Neural crest cell (in vitro differentiated cells): ENCODE measurements around the gene PTCD2. TPM values are rescaled to one million over a fixed set of nuclear protein-coding genes. Genes with fewer than 3 reads are reported as not detected.
"Not testable (repeated sequence)": the region's sequence is repeated elsewhere in the genome, so short reads cannot be mapped to it uniquely, and the experiment has no call there.

Source experiments
- DNase-seq: peaks from one replicate; pipeline ENCODE4 v3.0.0; 2021; ENCODE audit warnings: low read depth, mixed read lengths, low spot score
- H3K27ac Mint-ChIP-seq: one replicate; pipeline ENCODE4 v1.8.0; 2021; ENCODE audit warnings: mild to moderate bottlenecking, mixed read lengths; ENCODE audit not compliant: unreplicated experiment
- H3K27me3 Mint-ChIP-seq: 2 replicates; pipeline ENCODE4 v1.8.0; 2021; ENCODE audit warnings: low read depth, mild to moderate bottlenecking, mixed read lengths
- H3K36me3 Mint-ChIP-seq: 2 replicates; pipeline ENCODE4 v1.8.0; 2021; ENCODE audit warnings: low read depth, mild to moderate bottlenecking, mixed read lengths
- H3K4me1 Mint-ChIP-seq: 2 replicates; pipeline ENCODE4 v1.8.0; 2021; ENCODE audit warnings: mixed read lengths
- H3K4me3 Mint-ChIP-seq: one replicate; pipeline ENCODE4 v1.8.0; 2021; ENCODE audit warnings: mild to moderate bottlenecking, mixed read lengths
- H3K9me3 Mint-ChIP-seq: 2 replicates; pipeline ENCODE4 v1.8.0; 2021; ENCODE audit warnings: mixed read lengths
- CTCF ChIP-seq: fragments of 200-600 bp; sonication (generic); conservative IDR thresholded peaks from 2 replicates; pipeline ENCODE4 v1.5.0; 2021; ENCODE audit warnings: antibody characterized with exemption, mild to moderate bottlenecking
- total RNA-seq: library from RNA; stranded (reverse); gene quantifications from 2 replicates; pipeline ENCODE4 v1.2.1, GENCODE V29; 2021

PTCD2 gene
- total RNA-seq, 1 donor from 2014 or later = 13.6 TPM

- Mint-ChIP-seq H3K36me3 (peaks cover 6% of the 10 kb centered on the region), H3K9me3 (no peaks in the 10 kb centered on the region), H3K4me1 (peaks cover 13% of the 10 kb centered on the region), H3K27me3 (no peaks in the 10 kb centered on the region), H3K27ac (no peak overlapping the region), H3K4me3 (peak overlapping the region; percentile 48)
- no peak for DNase-seq
- peak; percentile 33 for TF ChIP-seq CTCF
These were observed 5.5 kb upstream of the PTCD2 start for GRCh38 chr5:72314571-72315172.

GRCh38 chr5:72319435-72319975 is 668 bp upstream of the PTCD2 start:
- not testable (repeated sequence) for H3K36me3 Mint-ChIP-seq, H3K27me3 Mint-ChIP-seq, H3K9me3 Mint-ChIP-seq
- peak overlapping the region; percentile 100 for H3K4me3 Mint-ChIP-seq
- DNase-seq = peak; percentile 15
- H3K4me1 Mint-ChIP-seq = peaks cover 22% of the 10 kb centered on the region
- peak overlapping the region; percentile 99 for H3K27ac Mint-ChIP-seq

- DNase-seq = no peak
- H3K4me3 Mint-ChIP-seq = peak overlapping the region; percentile 17
- H3K36me3 Mint-ChIP-seq = peaks cover 14% of the 10 kb centered on the region
- H3K27ac Mint-ChIP-seq = no peak overlapping the region
- H3K9me3 Mint-ChIP-seq = no peaks in the 10 kb centered on the region
- H3K27me3 Mint-ChIP-seq = no peaks in the 10 kb centered on the region
- peaks cover 11% of the 10 kb centered on the region for H3K4me1 Mint-ChIP-seq
- no peak for TF ChIP-seq CTCF
These were observed 4.1 kb downstream of the PTCD2 start for GRCh38 chr5:72324189-72324825.

GRCh38 chr5:72325566-72326305 is 5.6 kb downstream of the PTCD2 start:
- H3K36me3 Mint-ChIP-seq = peaks cover 19% of the 10 kb centered on the region
- TF ChIP-seq CTCF = no peak
- H3K4me1 Mint-ChIP-seq = peaks cover 3% of the 10 kb centered on the region
- H3K27ac Mint-ChIP-seq = no peak overlapping the region
- no peak for DNase-seq
- no peak overlapping the region for H3K4me3 Mint-ChIP-seq
- H3K9me3 Mint-ChIP-seq = no peaks in the 10 kb centered on the region
- no peaks in the 10 kb centered on the region for H3K27me3 Mint-ChIP-seq

GRCh38 chr5:72326306-72326649 is 6.1 kb downstream of the PTCD2 start:
- Mint-ChIP-seq H3K27ac (no peak overlapping the region), H3K4me1 (peaks cover 3% of the 10 kb centered on the region), H3K4me3 (no peak overlapping the region), H3K27me3 (no peaks in the 10 kb centered on the region), H3K36me3 (peaks cover 21% of the 10 kb centered on the region), H3K9me3 (no peaks in the 10 kb centered on the region)
- no peak for TF ChIP-seq CTCF
- no peak for DNase-seq

GRCh38 chr5:72328172-72328571 is 8.0 kb downstream of the PTCD2 start:
- Mint-ChIP-seq H3K36me3 (peaks cover 20% of the 10 kb centered on the region), H3K4me1 (no peaks in the 10 kb centered on the region), H3K27me3 (no peaks in the 10 kb centered on the region), H3K9me3 (no peaks in the 10 kb centered on the region), H3K27ac (no peak overlapping the region), H3K4me3 (no peak overlapping the region)
- DNase-seq = no peak
- TF ChIP-seq CTCF = no peak
